NCI-H187 treated with DMSO at 0.1 percent for 48 hours (cell line): ENCODE measurements around the gene CCER1.
"Not testable (repeated sequence)": the region's sequence is repeated elsewhere in the genome, so short reads cannot be mapped to it uniquely, and the experiment has no call there.

Source experiments
- DNase-seq: peaks from one replicate; lab custom pipeline; 2025; lab: John Stamatoyannopoulos, UW

Gene CCER1, protein sequence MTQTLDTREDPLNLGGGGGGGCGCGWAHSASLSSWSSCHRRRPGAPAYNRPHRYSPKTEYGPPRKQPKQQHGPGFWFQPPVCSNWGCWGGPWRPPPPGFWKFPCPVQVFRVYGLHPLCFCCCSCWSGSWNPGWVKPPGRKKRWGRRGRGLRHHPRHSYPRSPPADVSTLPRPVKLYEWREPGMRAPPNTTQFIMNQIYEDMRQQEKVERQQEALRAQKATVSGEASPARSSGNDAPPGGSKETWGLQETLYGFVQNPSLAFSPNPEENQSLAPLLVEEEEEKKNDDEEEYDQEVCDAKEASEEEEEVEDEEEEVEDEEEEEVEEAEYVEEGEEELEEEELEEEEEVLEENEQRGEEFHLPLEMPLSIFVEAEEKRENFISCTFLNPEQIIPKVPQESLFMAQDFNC

DNA sequence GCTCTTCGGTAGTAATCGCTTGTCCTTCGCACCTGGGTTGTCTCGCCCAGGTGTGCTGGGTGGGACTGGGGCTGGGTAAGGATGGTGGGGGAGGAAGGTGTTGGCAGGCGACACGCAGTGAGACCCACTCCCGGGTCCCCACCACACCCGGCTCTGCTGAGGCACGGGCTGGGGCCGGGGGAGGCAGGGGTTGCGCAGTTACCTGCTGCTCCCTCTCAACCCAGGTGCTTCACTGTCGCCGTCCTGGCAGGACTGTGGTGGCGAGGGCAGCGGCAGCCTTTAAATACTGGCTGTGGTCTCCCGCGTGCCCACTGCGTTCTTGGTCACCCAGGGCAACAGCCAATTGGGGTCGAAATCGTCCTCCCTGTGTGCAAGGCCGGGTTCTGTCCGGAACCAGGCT is at the start of gene CCER1:
CCER1 (minus strand) TSS at position 256 of the 400 bp plus-strand sequence. CDS start 434 bp downstream, outside the sequence.
- DNase-seq: no peak

DNA sequence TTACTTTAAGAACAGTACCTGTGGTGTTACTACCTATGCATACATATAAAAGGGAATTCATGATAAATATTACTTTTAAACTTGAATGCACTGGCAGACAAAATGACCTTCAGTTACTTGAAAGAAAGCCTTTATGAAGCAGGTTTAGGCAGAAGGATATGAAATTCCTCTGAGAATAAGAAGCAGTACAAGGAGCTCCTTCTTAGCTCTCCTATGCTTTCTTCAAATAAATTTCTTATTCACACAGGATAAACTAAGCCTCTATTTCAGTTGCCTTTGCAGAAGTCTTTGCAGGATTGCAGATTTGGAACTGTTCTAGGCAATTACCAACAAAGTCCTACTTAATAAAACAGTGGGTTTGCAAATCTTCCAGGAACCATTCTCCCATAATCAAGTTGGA is 48.8 kb upstream of the CCER1 start:
- no peak for DNase-seq

- DNase-seq: no peak
Observed at GRCh38 chr12:91001306-91001705, 46.3 kb upstream of the CCER1 start.

DNA sequence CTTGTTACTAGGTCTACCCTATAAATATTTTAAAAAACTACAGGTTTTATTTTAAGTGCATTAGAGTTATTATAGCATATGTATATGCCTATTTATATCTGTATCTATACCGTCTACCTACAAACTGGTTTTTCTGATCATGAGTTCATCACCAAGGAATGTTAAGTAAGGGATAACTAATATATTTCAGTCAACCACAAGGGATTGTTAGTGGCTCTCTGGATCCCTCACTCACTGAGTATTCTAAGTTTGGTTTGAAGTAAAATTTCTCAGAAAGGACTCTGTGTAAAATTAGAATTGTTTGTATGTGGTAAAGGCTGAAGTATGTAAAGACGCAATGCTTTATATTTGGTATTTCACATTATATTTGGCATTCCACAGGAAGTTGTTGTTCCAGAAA is 45.0 kb upstream of the CCER1 start:
- DNase-seq: no peak

- DNase-seq: no peak
Observed at GRCh38 chr12:90999527-90999926, 44.6 kb upstream of the CCER1 start.

DNA sequence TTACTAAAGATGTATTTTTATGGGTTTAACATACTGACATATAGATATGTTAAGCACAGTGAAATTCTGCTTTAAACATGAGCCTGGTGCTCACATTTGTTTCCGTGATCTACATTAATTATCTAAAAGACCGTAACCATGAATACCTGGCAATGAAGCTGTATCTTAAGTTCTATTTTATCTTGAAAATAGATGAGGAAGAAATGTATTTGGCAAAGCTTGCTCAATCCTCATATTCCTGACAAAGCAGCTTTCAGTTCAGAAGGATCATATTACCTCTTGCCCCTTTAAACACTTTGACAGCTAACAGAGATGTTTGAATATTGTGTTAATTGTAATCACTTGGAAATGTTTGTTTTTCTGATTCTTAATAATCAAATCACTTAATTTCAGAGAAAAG is 40.0 kb upstream of the CCER1 start:
- no peak for DNase-seq

- no peak for DNase-seq
Observed at GRCh38 chr12:90991952-90992465, 37.0 kb upstream of the CCER1 start.

GRCh38 chr12:90990611-90991010 is 35.6 kb upstream of the CCER1 start:
- DNase-seq: no peak

DNA sequence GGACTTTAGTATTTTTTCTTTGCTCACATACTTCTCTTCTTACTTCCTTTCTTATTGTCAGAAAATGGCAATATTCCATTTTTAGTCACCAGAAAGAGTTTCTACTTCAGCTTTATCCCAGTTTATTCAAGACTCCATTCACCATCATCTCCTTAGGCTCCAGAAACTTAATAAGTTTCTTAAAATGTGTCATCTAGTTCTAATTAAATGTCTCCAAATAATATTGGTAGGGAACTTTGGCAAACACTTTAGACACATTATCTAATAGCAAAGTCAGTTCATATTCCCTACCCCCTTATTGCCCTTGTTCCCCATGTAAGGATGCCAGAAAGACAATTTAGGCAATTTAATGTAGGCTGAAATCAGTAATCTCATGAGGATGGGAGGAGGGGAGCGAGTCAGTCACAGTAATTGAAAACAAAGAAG is 34.7 kb upstream of the CCER1 start:
- DNase-seq: no peak

GRCh38 chr12:90987520-90987919 is 32.5 kb upstream of the CCER1 start:
- no peak for DNase-seq

- DNase-seq: no peak
Observed at GRCh38 chr12:90987101-90987500, 32.1 kb upstream of the CCER1 start.

DNA sequence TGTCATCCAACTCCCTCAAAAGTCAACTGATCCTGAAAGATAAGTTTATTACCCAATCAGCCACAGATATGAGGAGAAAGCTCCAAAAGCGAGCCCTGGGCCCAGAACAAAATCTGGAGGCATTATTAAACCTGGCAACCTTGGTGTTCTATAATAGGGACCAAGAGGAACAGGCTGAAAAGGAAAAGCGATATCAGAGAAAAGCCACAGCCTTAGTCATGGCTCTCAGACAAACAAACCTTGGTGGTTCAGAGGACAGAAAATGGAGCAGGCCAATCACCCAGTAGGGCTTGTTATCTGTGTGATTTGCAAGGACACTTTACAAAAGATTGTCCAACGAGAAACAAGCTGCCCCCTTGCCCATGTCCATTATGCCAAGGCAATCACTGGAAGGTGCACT is 30.4 kb upstream of the CCER1 start:
- not testable (repeated sequence) for DNase-seq

DNA sequence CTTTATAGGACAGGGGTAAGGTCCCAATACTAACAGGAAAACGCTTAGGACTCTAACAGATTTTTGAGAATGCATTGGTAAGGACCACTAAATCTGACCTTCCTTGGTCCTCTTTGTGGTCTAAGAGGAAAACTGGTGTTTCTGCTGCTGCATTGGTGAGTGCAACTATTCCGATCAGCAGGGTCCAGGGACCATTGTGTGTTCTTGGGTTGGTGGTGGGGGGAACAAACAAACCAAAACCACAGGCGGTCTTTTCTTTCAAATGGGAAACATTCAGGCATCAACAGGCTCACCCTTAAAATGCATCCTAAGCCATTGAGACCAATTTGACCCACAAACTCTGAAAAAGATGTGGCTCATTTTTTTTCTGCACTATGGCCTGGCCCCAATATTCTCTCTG is 29.1 kb upstream of the CCER1 start:
- DNase-seq: no peak

GRCh38 chr12:90982170-90982569 is 27.2 kb upstream of the CCER1 start:
- DNase-seq: no peak

DNA sequence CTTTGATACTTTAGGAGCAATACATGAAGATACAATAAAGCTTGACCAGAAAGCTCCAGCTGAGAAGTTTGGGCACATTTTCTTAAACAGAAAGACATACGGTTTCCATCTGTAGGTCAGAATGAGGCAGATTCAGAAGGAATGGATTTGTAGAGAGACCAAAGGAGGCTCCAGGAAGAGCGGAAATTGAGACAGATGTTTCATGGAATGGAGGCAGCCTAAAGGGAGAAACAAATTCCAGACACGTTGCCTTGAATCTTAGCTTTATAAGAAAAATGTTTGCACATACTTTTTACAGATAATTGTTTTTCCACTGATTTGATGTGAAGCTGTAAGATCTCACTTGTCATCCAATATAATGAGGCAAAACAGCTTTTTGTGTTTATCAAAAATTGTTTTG is 25.0 kb upstream of the CCER1 start:
- no peak for DNase-seq

- DNase-seq: no peak
Observed at GRCh38 chr12:90979019-90979418, 24.0 kb upstream of the CCER1 start.

- no peak for DNase-seq
Observed at GRCh38 chr12:90978117-90978770, 23.3 kb upstream of the CCER1 start.

DNA sequence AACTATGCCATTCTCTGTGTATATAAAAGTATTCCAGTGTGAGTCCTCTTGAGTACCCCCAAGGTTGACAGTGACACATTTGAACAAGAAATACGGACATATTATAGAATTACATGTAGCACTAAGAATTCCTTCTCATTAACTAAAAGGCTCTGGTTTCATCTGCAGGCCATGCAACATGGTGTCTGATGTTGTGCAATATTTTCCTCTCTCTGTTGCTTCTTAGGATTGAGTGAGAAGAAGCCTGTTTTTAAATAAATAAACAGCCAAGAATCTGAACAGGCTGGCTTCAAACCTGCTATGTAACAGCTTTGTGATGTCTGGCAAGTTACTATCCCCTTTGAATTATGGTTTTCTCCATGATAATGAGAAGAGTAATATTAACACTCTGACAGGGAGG is 22.2 kb upstream of the CCER1 start:
- no peak for DNase-seq

GRCh38 chr12:90974286-90974685 is 19.3 kb upstream of the CCER1 start:
- no peak for DNase-seq

DNA sequence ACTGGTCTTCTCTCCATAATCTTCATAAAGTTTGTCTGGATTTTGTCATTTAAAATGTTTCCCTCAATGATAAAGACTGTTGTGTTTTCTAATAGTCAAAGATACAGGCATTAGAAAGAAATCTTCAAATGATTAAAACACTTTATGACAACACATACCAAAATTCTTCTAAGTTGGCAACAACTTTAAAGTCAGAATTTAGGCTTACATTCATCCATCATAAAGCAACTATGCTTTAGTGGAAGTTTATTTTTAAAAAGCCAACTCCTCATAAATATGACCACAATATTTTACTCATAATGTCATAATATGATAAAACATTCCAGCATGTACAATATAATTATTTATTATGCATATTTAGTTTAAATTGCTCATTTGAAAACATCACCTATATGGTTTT is 17.2 kb upstream of the CCER1 start:
- DNase-seq: no peak

GRCh38 chr12:90970911-90971310 is 15.9 kb upstream of the CCER1 start:
- DNase-seq: no peak

GRCh38 chr12:90970471-90970870 is 15.5 kb upstream of the CCER1 start:
- DNase-seq: no peak

DNA sequence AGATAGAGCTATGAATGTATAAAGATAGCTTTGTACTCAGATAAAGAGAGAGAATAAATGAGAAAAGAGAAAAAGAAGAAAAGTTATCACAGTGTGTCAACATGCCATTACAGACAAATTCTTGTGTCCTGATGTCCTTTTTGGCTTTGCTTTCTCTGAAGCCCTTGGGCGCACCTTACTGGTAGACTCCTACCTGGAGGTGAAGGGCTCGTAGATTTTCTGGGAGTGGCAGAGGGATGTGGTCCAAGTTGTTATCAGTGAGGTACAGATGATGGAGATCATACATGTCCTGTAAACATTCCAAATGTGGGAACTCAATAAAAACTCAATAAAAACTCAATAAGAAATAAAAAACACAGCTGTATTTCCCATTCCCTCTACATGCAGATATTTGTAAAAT is 14.9 kb upstream of the CCER1 start:
- DNase-seq: no peak
